GM18868 (cell line): Measurements from ENCODE around the gene HUNK.
"Not testable (repeated sequence)": the region's sequence is repeated elsewhere in the genome, so short reads cannot be mapped to it uniquely, and the experiment has no call there.

ENCODE experiments used
- ATAC-seq: cut with Tn5 transposase; IDR thresholded peaks from one replicate; pipeline ENCODE4 v1.9.1; 2021; ENCODE audit warnings: mild to moderate bottlenecking, moderate library complexity; ENCODE audit not compliant: unreplicated experiment

HUNK gene

GRCh38 chr21:31918250-31918775, 45.5 kb downstream of the HUNK start:
- ATAC-seq = no peak

- no peak for ATAC-seq
Measured at GRCh38 chr21:31920275-31920674, 47.5 kb downstream of the HUNK start.

GRCh38 chr21:31921079-31921478, 48.3 kb downstream of the HUNK start:
- no peak for ATAC-seq

GRCh38 chr21:31922881-31923280, 50.1 kb downstream of the HUNK start:
- no peak for ATAC-seq

GRCh38 chr21:31923756-31924155, 50.9 kb downstream of the HUNK start:
- no peak for ATAC-seq

- no peak for ATAC-seq
Measured at GRCh38 chr21:31924548-31924947, 51.7 kb downstream of the HUNK start.

GRCh38 chr21:31926498-31926897, 53.7 kb downstream of the HUNK start:
- ATAC-seq = no peak

GRCh38 chr21:31927689-31928353, 55.0 kb downstream of the HUNK start:
- no peak for ATAC-seq

- no peak for ATAC-seq
Measured at GRCh38 chr21:31928656-31929055, 55.8 kb downstream of the HUNK start.

GRCh38 chr21:31929548-31929947, 56.7 kb downstream of the HUNK start:
- ATAC-seq = no peak

GRCh38 chr21:31930001-31930400, 57.2 kb downstream of the HUNK start:
- ATAC-seq = no peak

GRCh38 chr21:31931644-31932469, 59.0 kb downstream of the HUNK start:
- no peak for ATAC-seq

GRCh38 chr21:31932470-31932764, 59.6 kb downstream of the HUNK start:
- ATAC-seq = no peak

- ATAC-seq = no peak
Measured at GRCh38 chr21:31937303-31937702, 64.5 kb downstream of the HUNK start.

GRCh38 chr21:31938330-31939301, 65.8 kb downstream of the HUNK start:
- ATAC-seq = no peak

GRCh38 chr21:31941694-31942093, 68.9 kb downstream of the HUNK start:
- no peak for ATAC-seq

GRCh38 chr21:31943561-31943960, 70.7 kb downstream of the HUNK start:
- no peak for ATAC-seq

- no peak for ATAC-seq
Measured at GRCh38 chr21:31945141-31945540, 72.3 kb downstream of the HUNK start.

- no peak for ATAC-seq
Measured at GRCh38 chr21:31945546-31945945, 72.7 kb downstream of the HUNK start.

- no peak for ATAC-seq
Measured at GRCh38 chr21:31946231-31946630, 73.4 kb downstream of the HUNK start.

- ATAC-seq = not testable (repeated sequence)
Measured at GRCh38 chr21:31946876-31947550, 74.2 kb downstream of the HUNK start.
